Measurements from ENCODE around the gene SCNN1A. TPM values are rescaled to one million over a fixed set of nuclear protein-coding genes. Genes with fewer than 3 reads are reported as not detected.

Gene SCNN1A
- total and polyA plus RNA-seq, 2 experiments from 2014 or later, result 21.7 to 28.4 TPM

GRCh38 chr12:6311822-6312528, 63.4 kb downstream of the SCNN1A start:
- TF ChIP-seq CTCF (IDR thresholded peaks at IDR 0.05; ENCODE audit: poor library complexity), result no peak
- TF ChIP-seq EZH2 (IDR thresholded peaks at IDR 0.05; ENCODE audit: borderline replicate concordance), result no peak
- no peak for TF ChIP-seq EZH2phosphoT487 (IDR thresholded peaks at IDR 0.05; ENCODE audit: low read depth, severe bottlenecking, unreplicated experiment)
- H3K4me3 ChIP-seq, result no peak overlapping the region
- H3K27me3 ChIP-seq, result no peaks in the 10 kb centered on the region
- H3K9me3 ChIP-seq (ENCODE audit: low read depth), result no peaks in the 10 kb centered on the region
- H3K4me2 ChIP-seq, result peak overlapping the region; percentile 85
- DNase-seq (ENCODE audit: low spot score), result peak; percentile 10
- peaks cover 6% of the 10 kb centered on the region for H3K79me2 ChIP-seq
- no peak overlapping the region for H2AFZ ChIP-seq
- H3K27ac ChIP-seq, result peak overlapping the region; percentile 100
- no peaks in the 10 kb centered on the region for H3K36me3 ChIP-seq (replicated peaks; ENCODE audit: insufficient read depth, low read depth)
- 95% methylated on average over 8 of the region's 8 CpGs for WGBS (ENCODE audit: low lambda C conversion rate, missing lambda C conversion rate)
- H3K4me1 ChIP-seq (ENCODE audit: insufficient read depth), result peaks cover 38% of the 10 kb centered on the region
- no peaks in the 10 kb centered on the region for H4K20me1 ChIP-seq (ENCODE audit: insufficient read depth, poor library complexity, severe bottlenecking)
- H3K9me2 ChIP-seq (replicated peaks; ENCODE audit: insufficient read depth), result no peaks in the 10 kb centered on the region

DNA sequence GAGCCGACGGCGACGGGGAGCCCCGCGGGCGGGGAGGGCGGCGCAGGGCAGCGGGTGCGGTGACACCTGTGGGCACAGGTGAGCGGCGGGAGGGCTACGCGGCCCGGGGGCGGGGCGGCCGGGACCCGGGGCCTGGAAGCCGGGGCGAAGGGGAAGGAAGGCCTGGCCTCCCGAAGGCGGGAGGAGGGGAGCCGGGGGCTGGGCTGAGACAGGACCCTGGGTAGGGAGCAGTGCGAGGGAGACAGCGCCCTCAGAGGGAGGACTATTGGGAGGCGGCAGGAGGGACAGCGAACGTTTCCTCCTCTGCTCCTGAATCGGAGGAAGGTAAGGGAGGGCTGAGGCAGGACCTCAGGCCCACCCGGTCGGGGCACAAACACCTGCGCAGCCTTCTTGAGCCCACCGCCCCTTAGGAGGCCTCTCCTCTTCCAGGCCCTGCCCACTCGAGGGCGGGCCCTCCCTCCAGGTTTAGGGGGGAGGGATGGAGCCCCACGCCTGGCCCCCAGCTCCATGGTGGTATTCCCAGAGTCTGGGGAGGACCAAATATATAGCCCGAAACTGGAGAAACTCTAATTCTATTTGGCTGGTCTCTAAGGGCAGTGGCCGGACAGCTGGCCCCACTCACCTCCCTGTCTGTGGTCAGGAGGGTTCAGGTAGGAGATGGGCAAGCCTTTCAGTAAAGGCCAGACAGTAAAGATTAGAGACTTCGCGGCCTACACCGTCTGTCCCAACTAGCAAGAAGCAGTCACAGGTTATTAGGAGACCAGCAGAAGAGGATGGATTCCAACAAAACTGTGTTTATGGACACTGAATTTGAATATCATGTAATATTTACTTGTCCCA, 64.4 kb downstream of the SCNN1A start:
- H2AFZ ChIP-seq, result peak overlapping the region; percentile 45
- no peaks in the 10 kb centered on the region for H3K9me3 ChIP-seq (ENCODE audit: low read depth)
- peak overlapping the region; percentile 55 for H3K4me3 ChIP-seq
- H3K36me3 ChIP-seq (replicated peaks; ENCODE audit: insufficient read depth, low read depth), result no peaks in the 10 kb centered on the region
- H4K20me1 ChIP-seq (ENCODE audit: insufficient read depth, poor library complexity, severe bottlenecking), result no peaks in the 10 kb centered on the region
- peak; percentile 63 for DNase-seq (ENCODE audit: low spot score)
- peaks cover 35% of the 10 kb centered on the region for H3K4me1 ChIP-seq (ENCODE audit: insufficient read depth)
- TF ChIP-seq EZH2phosphoT487 (IDR thresholded peaks at IDR 0.05; ENCODE audit: low read depth, severe bottlenecking, unreplicated experiment) (no peak), CTCF (IDR thresholded peaks at IDR 0.05; ENCODE audit: poor library complexity) (no peak), EZH2 (IDR thresholded peaks at IDR 0.05; ENCODE audit: borderline replicate concordance) (no peak)
- no peaks in the 10 kb centered on the region for H3K9me2 ChIP-seq (replicated peaks; ENCODE audit: insufficient read depth)
- H3K27ac ChIP-seq, result peak overlapping the region; percentile 100
- H3K27me3 ChIP-seq, result no peaks in the 10 kb centered on the region
- peaks cover 6% of the 10 kb centered on the region for H3K79me2 ChIP-seq
- 24% methylated on average over 21 of the region's 43 CpGs for WGBS (ENCODE audit: low lambda C conversion rate, missing lambda C conversion rate)
- H3K4me2 ChIP-seq, result peak overlapping the region; percentile 85

DNA sequence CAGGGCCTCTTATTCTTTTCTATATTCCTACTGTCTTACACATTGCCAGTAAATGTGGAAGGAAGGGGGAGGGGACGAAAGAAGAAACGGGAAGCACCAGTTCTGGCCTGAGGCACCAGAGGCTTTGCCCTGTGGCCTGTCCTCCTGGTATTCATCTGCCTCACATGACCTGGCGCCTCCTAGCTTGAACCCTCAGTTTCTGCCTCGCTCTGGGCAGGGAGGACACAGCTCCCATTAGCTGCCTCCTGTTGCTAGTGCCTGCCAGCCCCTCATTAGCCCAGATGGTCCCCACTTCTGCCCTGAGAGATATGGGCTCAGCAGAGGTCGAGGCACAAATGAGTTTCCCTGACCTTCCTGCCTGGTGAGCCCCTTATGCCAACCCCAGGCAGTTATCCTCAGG, 67.8 kb downstream of the SCNN1A start:
- H3K9me3 ChIP-seq (ENCODE audit: low read depth), result no peaks in the 10 kb centered on the region
- TF ChIP-seq EZH2 (IDR thresholded peaks at IDR 0.05; ENCODE audit: borderline replicate concordance) (no peak), CTCF (IDR thresholded peaks at IDR 0.05; ENCODE audit: poor library complexity) (no peak), EZH2phosphoT487 (IDR thresholded peaks at IDR 0.05; ENCODE audit: low read depth, severe bottlenecking, unreplicated experiment) (no peak)
- H3K79me2 ChIP-seq, result peaks cover 6% of the 10 kb centered on the region
- H3K36me3 ChIP-seq (replicated peaks; ENCODE audit: insufficient read depth, low read depth), result no peaks in the 10 kb centered on the region
- no peak for DNase-seq (ENCODE audit: low spot score)
- peaks cover 31% of the 10 kb centered on the region for H3K4me1 ChIP-seq (ENCODE audit: insufficient read depth)
- WGBS (ENCODE audit: low lambda C conversion rate, missing lambda C conversion rate), result 90% methylated on average over 5 of the region's 5 CpGs
- no peaks in the 10 kb centered on the region for H4K20me1 ChIP-seq (ENCODE audit: insufficient read depth, poor library complexity, severe bottlenecking)
- no peak overlapping the region for H2AFZ ChIP-seq
- no peak overlapping the region for H3K4me2 ChIP-seq
- no peaks in the 10 kb centered on the region for H3K27me3 ChIP-seq
- no peaks in the 10 kb centered on the region for H3K9me2 ChIP-seq (replicated peaks; ENCODE audit: insufficient read depth)
- H3K27ac ChIP-seq, result no peak overlapping the region
- H3K4me3 ChIP-seq, result no peak overlapping the region
